CD4-positive, CD25-positive, alpha-beta regulatory T cell (primary cell): ENCODE results near the gene MAGEB17. TPM values are rescaled to one million over a fixed set of nuclear protein-coding genes. Genes with fewer than 3 reads are reported as not detected.
"Not testable (repeated sequence)": the region's sequence is repeated elsewhere in the genome, so short reads cannot be mapped to it uniquely, and the experiment has no call there.

Experiments used
- ATAC-seq, 2 donors: fragments of 150-1000 bp; cut with Tn5 transposase; one replicate each; pipeline ENCODE4 v1.10.0; 2021; ENCODE audit warnings: low read depth in 2 of 2, moderate number of reproducible peaks in 2 of 2, moderate library complexity in 1 of 2
- DNase-seq, 3 donors: peaks; one replicate each; pipeline versions ENCODE4 v3.0.0 to v3.0.0-alpha.2; 2012 to 2022; ENCODE audit warnings: mixed read lengths in 1 of 3
- H3K27ac ChIP-seq: one replicate; pipeline ENCODE4 v1.7.0; 2013; ENCODE audit warnings: mild to moderate bottlenecking, low read length; ENCODE audit not compliant: insufficient read depth, poor library complexity, severe bottlenecking
- H3K27me3 ChIP-seq: one replicate; pipeline ENCODE4 v1.7.0; 2013; ENCODE audit warnings: low read length; ENCODE audit not compliant: control insufficient read depth, insufficient read depth
- H3K36me3 ChIP-seq: one replicate; pipeline ENCODE4 v1.7.0; 2013; ENCODE audit warnings: mild to moderate bottlenecking, low read length, moderate library complexity; ENCODE audit not compliant: control insufficient read depth, insufficient read depth
- H3K4me1 ChIP-seq: 2 replicates; pipeline ENCODE4 v1.7.0; 2013; ENCODE audit warnings: mild to moderate bottlenecking, low read length; ENCODE audit not compliant: insufficient read depth, control insufficient read depth, poor library complexity, severe bottlenecking
- H3K4me3 ChIP-seq: one replicate; pipeline ENCODE4 v1.7.0; 2013; ENCODE audit warnings: low read depth, mild to moderate bottlenecking, low read length, moderate library complexity
- H3K9me3 ChIP-seq, 2 experiments: 1 replicate in 1 of 2; 2 replicates in 1 of 2; pipeline ENCODE4 v1.7.0; 2013; ENCODE audit warnings: low read length in 2 of 2, mild to moderate bottlenecking in 1 of 2, moderate library complexity in 1 of 2; ENCODE audit not compliant: control insufficient read depth in 2 of 2
- H3K27ac Mint-ChIP-seq, 3 donors: one replicate each; pipeline ENCODE4 v1.8.0; 2020 to 2022; ENCODE audit warnings: mild to moderate bottlenecking in 3 of 3, mixed read lengths in 3 of 3, moderate library complexity in 2 of 3
- H3K27me3 Mint-ChIP-seq: one replicate; pipeline ENCODE4 v1.8.0; 2022; ENCODE audit warnings: mild to moderate bottlenecking, mixed read lengths
- H3K36me3 Mint-ChIP-seq: one replicate; pipeline ENCODE4 v1.8.0; 2020; ENCODE audit warnings: mixed read lengths
- H3K4me1 Mint-ChIP-seq, 4 donors: one replicate each; pipeline ENCODE4 v1.8.0; 2020 to 2022; ENCODE audit warnings: mixed read lengths in 4 of 4, mild to moderate bottlenecking in 1 of 4
- H3K4me3 Mint-ChIP-seq, 4 donors: one replicate each; pipeline ENCODE4 v1.8.0; 2020 to 2022; ENCODE audit warnings: mild to moderate bottlenecking in 4 of 4, mixed read lengths in 4 of 4, moderate library complexity in 3 of 4
- H3K9me3 Mint-ChIP-seq, 7 donors: one replicate each; pipeline ENCODE4 v1.8.0; 2020 to 2022; ENCODE audit warnings: mixed read lengths in 7 of 7, mild to moderate bottlenecking in 3 of 7, moderate library complexity in 2 of 7
- polyA plus RNA-seq, 4 donors: library from polyadenylated mRNA; unstranded; fragments of 300-500 nt; fragmentation: Illumina TruSeq; gene quantifications; one replicate each; pipeline ENCODE4 v1.2.3, GENCODE V29; 2021
- total RNA-seq: library from RNA; stranded (reverse); gene quantifications from one replicate; pipeline ENCODE4 v1.2.3, GENCODE V29; 2022

The MAGEB17 gene
- total and polyA plus RNA-seq, 5 donors from 2014 or later, result not detected

DNA sequence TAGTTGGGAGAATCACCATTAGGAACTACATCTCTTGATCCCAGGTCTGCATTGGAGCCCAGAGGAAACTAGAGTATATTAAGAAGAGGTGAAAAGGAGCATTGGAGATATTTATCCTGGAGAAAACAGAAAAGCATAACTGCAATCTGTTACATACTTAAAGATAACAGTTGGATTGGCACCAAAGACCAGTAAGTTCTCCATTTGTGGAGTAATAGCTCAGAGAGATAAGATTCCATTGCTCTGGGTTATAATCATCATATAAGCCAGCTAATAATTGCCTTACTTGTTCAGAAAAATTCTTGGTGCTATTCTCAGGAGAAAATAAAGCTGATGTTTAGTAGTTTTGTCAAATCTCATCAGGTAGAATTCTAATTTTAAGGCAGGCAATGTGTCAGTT lies 23.3 kb upstream of the MAGEB17 start:
- no peaks in the 10 kb centered on the region for H3K27me3 ChIP-seq
- no peaks in the 10 kb centered on the region for H3K4me1 ChIP-seq
- DNase-seq (no peak), ATAC-seq (no peak)
- no peak overlapping the region for H3K27ac ChIP-seq
- no peaks in the 10 kb centered on the region for H3K4me1 Mint-ChIP-seq
- no peaks in the 10 kb centered on the region for H3K9me3 Mint-ChIP-seq
- no peak overlapping the region for H3K27ac Mint-ChIP-seq
- H3K27me3 Mint-ChIP-seq, result peaks cover 8% of the 10 kb centered on the region
- no peak overlapping the region for H3K4me3 Mint-ChIP-seq
- no peaks in the 10 kb centered on the region for H3K36me3 Mint-ChIP-seq
- H3K4me3 ChIP-seq, result no peak overlapping the region
- H3K9me3 ChIP-seq, result no peaks in the 10 kb centered on the region
- no peaks in the 10 kb centered on the region for H3K36me3 ChIP-seq

DNA sequence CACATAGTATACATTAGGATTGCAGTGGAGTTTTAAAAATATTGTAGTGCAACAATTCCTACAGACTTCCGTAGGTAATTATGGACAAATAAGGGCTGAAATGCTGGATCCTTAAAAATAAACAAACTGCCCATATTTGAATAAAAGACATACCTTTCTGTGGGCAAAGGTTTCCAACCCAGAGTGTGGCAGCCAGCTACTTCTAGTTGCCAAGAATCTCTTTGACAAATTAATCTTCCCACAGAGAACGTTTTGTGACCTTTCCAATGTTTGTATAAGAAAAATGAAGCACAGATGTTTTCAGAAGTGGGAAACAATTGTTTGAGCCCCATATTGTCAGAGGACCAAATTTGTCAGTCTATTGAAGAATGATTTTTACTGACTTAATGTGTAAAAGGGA lies 22.9 kb upstream of the MAGEB17 start:
- Histone ChIP-seq H3K36me3 (no peaks in the 10 kb centered on the region), H3K27ac (no peak overlapping the region), H3K9me3 (no peaks in the 10 kb centered on the region), H3K4me3 (no peak overlapping the region), H3K4me1 (no peaks in the 10 kb centered on the region), H3K27me3 (no peaks in the 10 kb centered on the region)
- H3K27ac Mint-ChIP-seq, result no peak overlapping the region
- H3K4me3 Mint-ChIP-seq, result no peak overlapping the region
- H3K4me1 Mint-ChIP-seq, result no peaks in the 10 kb centered on the region
- ATAC-seq (no peak), DNase-seq (no peak)
- no peaks in the 10 kb centered on the region for H3K9me3 Mint-ChIP-seq
- peaks cover 8% of the 10 kb centered on the region for H3K27me3 Mint-ChIP-seq
- no peaks in the 10 kb centered on the region for H3K36me3 Mint-ChIP-seq

- H3K4me3 Mint-ChIP-seq, H3K4me1 Mint-ChIP-seq, DNase-seq, H3K36me3 Mint-ChIP-seq, H3K27me3 ChIP-seq, H3K36me3 ChIP-seq, H3K9me3 Mint-ChIP-seq, H3K4me1 ChIP-seq, ATAC-seq, H3K4me3 ChIP-seq, H3K27ac ChIP-seq, H3K27me3 Mint-ChIP-seq, H3K9me3 ChIP-seq, H3K27ac Mint-ChIP-seq: not testable (repeated sequence)
Measured at GRCh38 chrX:16145093-16145492, 22.2 kb upstream of the MAGEB17 start.

GRCh38 chrX:16145656-16146055 lies 21.6 kb upstream of the MAGEB17 start:
- Histone ChIP-seq H3K9me3 (no peaks in the 10 kb centered on the region), H3K4me3 (no peak overlapping the region), H3K36me3 (no peaks in the 10 kb centered on the region), H3K4me1 (no peaks in the 10 kb centered on the region), H3K27ac (no peak overlapping the region), H3K27me3 (no peaks in the 10 kb centered on the region)
- no peak overlapping the region for H3K4me3 Mint-ChIP-seq
- no peak overlapping the region for H3K27ac Mint-ChIP-seq
- no peaks in the 10 kb centered on the region for H3K9me3 Mint-ChIP-seq
- H3K4me1 Mint-ChIP-seq, result no peaks in the 10 kb centered on the region
- DNase-seq (no peak), ATAC-seq (no peak)
- H3K36me3 Mint-ChIP-seq, result no peaks in the 10 kb centered on the region
- peaks cover 8% of the 10 kb centered on the region for H3K27me3 Mint-ChIP-seq

GRCh38 chrX:16148896-16149295 lies 18.4 kb upstream of the MAGEB17 start:
- ATAC-seq, result no peak
- H3K4me3 ChIP-seq, result no peak overlapping the region
- H3K4me3 Mint-ChIP-seq, result no peak overlapping the region
- no peaks in the 10 kb centered on the region for H3K27me3 ChIP-seq
- H3K27me3 Mint-ChIP-seq, result peaks cover 4% of the 10 kb centered on the region
- no peaks in the 10 kb centered on the region for H3K36me3 ChIP-seq
- no peak overlapping the region for H3K27ac Mint-ChIP-seq
- H3K27ac ChIP-seq, result no peak overlapping the region
- no peaks in the 10 kb centered on the region for H3K36me3 Mint-ChIP-seq
- H3K9me3 Mint-ChIP-seq, result no peaks in the 10 kb centered on the region
- no peaks in the 10 kb centered on the region for H3K9me3 ChIP-seq
- H3K4me1 Mint-ChIP-seq, result no peaks in the 10 kb centered on the region
- no peaks in the 10 kb centered on the region for H3K4me1 ChIP-seq
- no peak for DNase-seq

DNA sequence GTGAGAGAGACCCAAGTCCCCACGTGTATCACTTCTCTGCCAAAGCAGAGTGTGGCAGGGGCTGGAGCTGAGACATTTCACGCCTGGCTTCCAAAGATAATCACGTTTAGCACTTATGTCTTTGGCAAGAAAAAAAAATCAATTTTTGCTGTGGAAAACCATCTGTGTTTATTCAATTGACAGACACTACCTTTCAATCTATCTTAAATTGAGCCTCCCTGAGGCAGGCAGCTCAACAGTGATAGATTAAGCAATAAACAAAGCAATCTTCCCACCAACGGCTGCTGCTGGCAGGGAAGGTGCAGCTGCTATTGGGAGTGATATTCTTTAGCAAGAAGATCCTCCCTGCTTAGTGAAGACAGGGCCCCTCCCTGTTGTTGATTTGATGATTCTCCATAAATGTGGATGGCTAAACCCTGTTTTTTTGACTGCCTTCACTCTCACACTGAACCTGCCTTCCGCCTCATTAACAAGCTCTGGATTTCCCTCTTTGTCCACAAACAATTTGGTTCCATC lies 11.6 kb upstream of the MAGEB17 start:
- no peak overlapping the region for H3K4me3 ChIP-seq
- H3K9me3 ChIP-seq, result no peaks in the 10 kb centered on the region
- DNase-seq, result no peak
- no peak overlapping the region for H3K27ac Mint-ChIP-seq
- no peaks in the 10 kb centered on the region for H3K27me3 Mint-ChIP-seq
- no peaks in the 10 kb centered on the region for H3K27me3 ChIP-seq
- no peaks in the 10 kb centered on the region for H3K9me3 Mint-ChIP-seq
- no peak overlapping the region for H3K4me3 Mint-ChIP-seq
- no peaks in the 10 kb centered on the region for H3K36me3 ChIP-seq
- H3K27ac ChIP-seq, result no peak overlapping the region
- no peaks in the 10 kb centered on the region for H3K36me3 Mint-ChIP-seq
- no peak for ATAC-seq
- no peaks in the 10 kb centered on the region for H3K4me1 ChIP-seq
- H3K4me1 Mint-ChIP-seq, result no peaks in the 10 kb centered on the region

GRCh38 chrX:16156692-16157331 lies 10.5 kb upstream of the MAGEB17 start:
- H3K4me3 ChIP-seq, result no peak overlapping the region
- H3K36me3 ChIP-seq, result no peaks in the 10 kb centered on the region
- no peaks in the 10 kb centered on the region for H3K27me3 ChIP-seq
- H3K9me3 Mint-ChIP-seq, result no peaks in the 10 kb centered on the region
- no peak overlapping the region for H3K4me3 Mint-ChIP-seq
- no peaks in the 10 kb centered on the region for H3K4me1 ChIP-seq
- DNase-seq, result no peak
- no peak for ATAC-seq
- no peak overlapping the region for H3K27ac Mint-ChIP-seq
- no peaks in the 10 kb centered on the region for H3K27me3 Mint-ChIP-seq
- no peaks in the 10 kb centered on the region for H3K36me3 Mint-ChIP-seq
- H3K9me3 ChIP-seq, result no peaks in the 10 kb centered on the region
- no peak overlapping the region for H3K27ac ChIP-seq
- H3K4me1 Mint-ChIP-seq, result no peaks in the 10 kb centered on the region

DNA sequence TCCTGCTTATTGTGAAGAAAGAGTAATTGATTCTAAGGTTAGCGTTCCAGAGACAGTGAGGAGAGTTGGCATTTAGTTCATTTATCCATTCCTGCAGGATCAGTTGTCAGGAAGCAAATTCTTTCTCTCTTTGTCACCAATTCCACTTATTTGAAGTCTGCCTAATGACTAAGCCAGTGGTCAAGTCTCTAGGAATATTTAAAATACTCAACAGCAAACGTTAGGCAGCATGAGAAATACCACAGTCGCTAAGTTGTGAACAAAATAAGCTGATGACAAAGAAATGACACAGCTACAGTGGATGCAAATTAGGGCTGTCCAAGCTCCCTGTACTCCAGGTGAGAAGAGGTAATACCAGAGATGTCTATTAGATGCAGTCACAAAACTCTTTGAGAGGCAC lies 6.6 kb upstream of the MAGEB17 start:
- no peaks in the 10 kb centered on the region for H3K36me3 ChIP-seq
- ATAC-seq (no peak), DNase-seq (no peak)
- H3K4me3 ChIP-seq, result no peak overlapping the region
- H3K4me1 ChIP-seq, result no peaks in the 10 kb centered on the region
- no peaks in the 10 kb centered on the region for H3K9me3 ChIP-seq
- H3K27ac ChIP-seq, result no peak overlapping the region
- H3K27me3 ChIP-seq, result no peaks in the 10 kb centered on the region
- Mint-ChIP-seq H3K4me3 (no peak overlapping the region), H3K27me3 (no peaks in the 10 kb centered on the region), H3K36me3 (no peaks in the 10 kb centered on the region), H3K4me1 (no peaks in the 10 kb centered on the region), H3K9me3 (peaks cover 0 to 2% (median 0%) of the 10 kb centered on the region in 7 donors), H3K27ac (no peak overlapping the region)
